Activated CD8-positive, alpha-beta T cell treated with anti-CD3 and anti-CD28 coated beads for 36 hours (primary cell): Measurements from ENCODE around the gene PDE9A. TPM values are rescaled to one million over a fixed set of nuclear protein-coding genes. Genes with fewer than 3 reads are reported as not detected.

Experiments used
- ATAC-seq: fragments of 200-7000 bp; cut with Tn5 transposase; one replicate; pipeline ENCODE4 v1.10.0; 2021; ENCODE audit warnings: mild to moderate bottlenecking, moderate library complexity
- CTCF ChIA-PET: fragments of 350-600 bp; sonication (Branson Sonifier 250); formaldehyde crosslinking; loops from one replicate; lab custom pipeline; 2021; ENCODE audit warnings: antibody characterized with exemption; lab: Charles Lee
- POLR2A ChIA-PET: fragments of 350-600 bp; sonication (Branson Sonifier 250); formaldehyde crosslinking; loops from one replicate; lab custom pipeline; 2021; ENCODE audit warnings: antibody characterized with exemption; lab: Charles Lee
- DNase-seq: peaks from one replicate; pipeline ENCODE4 v3.0.0-alpha.2; 2020
- H3K27ac Mint-ChIP-seq: one replicate; pipeline ENCODE4 v1.8.0; 2021; ENCODE audit warnings: mild to moderate bottlenecking, mixed read lengths
- H3K27me3 Mint-ChIP-seq: one replicate; pipeline ENCODE4 v1.8.0; 2021; ENCODE audit warnings: mixed read lengths
- H3K36me3 Mint-ChIP-seq: one replicate; pipeline ENCODE4 v1.8.0; 2021; ENCODE audit warnings: low read depth, mixed read lengths
- H3K4me1 Mint-ChIP-seq: one replicate; pipeline ENCODE4 v1.8.0; 2021; ENCODE audit warnings: low read depth, mixed read lengths
- H3K4me3 Mint-ChIP-seq: one replicate; pipeline ENCODE4 v1.8.0; 2021; ENCODE audit warnings: mild to moderate bottlenecking, moderate library complexity, mixed read lengths
- H3K9me3 Mint-ChIP-seq: one replicate; pipeline ENCODE4 v1.8.0; 2021; ENCODE audit warnings: mixed read lengths
- CTCF ChIP-seq: fragments of 200-600 bp; IDR thresholded peaks from one replicate; pipeline ENCODE4 v1.8.0; 2022; ENCODE audit warnings: antibody characterized with exemption, mild to moderate bottlenecking
- intact Hi-C: fragments of 100-400 bp; cut with micrococcal nuclease; formaldehyde crosslinking; loops from one replicate; pipeline ENCODE4 v1.10.0; 2022
- total RNA-seq, 2 experiments: library from RNA; stranded (reverse); gene quantifications; one replicate each; pipeline ENCODE4 v1.2.3, GENCODE V29; 2021

PDE9A gene
- total RNA-seq, 2 experiments from 2014 or later, result 11.1 to 11.5 TPM

GRCh38 chr21:42649122-42650032, 4.0 kb upstream of the PDE9A start:
- CTCF ChIA-PET, result interaction anchor here (1.0 kb wide), 1 partner anchor 57 kb away, joined by 3 read pairs; no protein-coding TSS in a partner anchor
- no peak for TF ChIP-seq CTCF

GRCh38 chr21:42650033-42650370, 3.4 kb upstream of the PDE9A start:
- no peak for TF ChIP-seq CTCF
- ChIA-PET CTCF (no interaction called here), POLR2A (no interaction called here)
- Mint-ChIP-seq H3K36me3 (no peaks in the 10 kb centered on the region), H3K27me3 (no peaks in the 10 kb centered on the region), H3K4me3 (no peak overlapping the region), H3K4me1 (peaks cover 8% of the 10 kb centered on the region), H3K27ac (no peak overlapping the region), H3K9me3 (no peaks in the 10 kb centered on the region)
- intact Hi-C loops, result no loop called here
- ATAC-seq (no peak), DNase-seq (no peak)

More at GRCh38 chr21:42649122-42650032, 4.0 kb upstream of the PDE9A start:
- H3K36me3 Mint-ChIP-seq, result no peaks in the 10 kb centered on the region
- no peak overlapping the region for H3K27ac Mint-ChIP-seq
- ATAC-seq (no peak), DNase-seq (no peak)
- POLR2A ChIA-PET, result no interaction called here
- no peak overlapping the region for H3K4me3 Mint-ChIP-seq
- intact Hi-C loops, result no loop called here
- no peaks in the 10 kb centered on the region for H3K9me3 Mint-ChIP-seq
- peaks cover 2% of the 10 kb centered on the region for H3K4me1 Mint-ChIP-seq
- H3K27me3 Mint-ChIP-seq, result no peaks in the 10 kb centered on the region

- intact Hi-C loops, result no loop called here
- Mint-ChIP-seq H3K27me3 (no peaks in the 10 kb centered on the region), H3K27ac (no peak overlapping the region), H3K36me3 (no peaks in the 10 kb centered on the region), H3K4me1 (peaks cover 15% of the 10 kb centered on the region), H3K9me3 (no peaks in the 10 kb centered on the region), H3K4me3 (no peak overlapping the region)
- CTCF ChIA-PET, result interaction anchor here (0.9 to 1.2 kb wide), 2 partner anchors 27 to 58 kb away, joined by 3 read pairs; no protein-coding TSS in a partner anchor
- POLR2A ChIA-PET, result no interaction called here
- TF ChIP-seq CTCF, result no peak
- no peak for DNase-seq
- ATAC-seq, result no peak
Observed at GRCh38 chr21:42650441-42651421, 2.7 kb upstream of the PDE9A start.

GRCh38 chr21:42651515-42652401, 1.7 kb upstream of the PDE9A start:
- Mint-ChIP-seq H3K36me3 (no peaks in the 10 kb centered on the region), H3K27me3 (no peaks in the 10 kb centered on the region), H3K9me3 (no peaks in the 10 kb centered on the region), H3K27ac (no peak overlapping the region), H3K4me1 (peaks cover 17% of the 10 kb centered on the region), H3K4me3 (peak overlapping the region; percentile 69)
- intact Hi-C loops, result loop anchor here (2.0 kb wide), 1 partner anchor 33 kb away; no protein-coding TSS in a partner anchor
- ChIA-PET CTCF (interaction anchor here (0.9 to 1.6 kb wide), 3 partner anchors 28 to 59 kb away, joined by 3 to 5 read pairs (median 3); no protein-coding TSS in a partner anchor), POLR2A (no interaction called here)
- TF ChIP-seq CTCF, result no peak
- DNase-seq, result no peak
- ATAC-seq, result no peak
